Measurements from ENCODE around the gene ASPSCR1.

The ASPSCR1 gene

DNA sequence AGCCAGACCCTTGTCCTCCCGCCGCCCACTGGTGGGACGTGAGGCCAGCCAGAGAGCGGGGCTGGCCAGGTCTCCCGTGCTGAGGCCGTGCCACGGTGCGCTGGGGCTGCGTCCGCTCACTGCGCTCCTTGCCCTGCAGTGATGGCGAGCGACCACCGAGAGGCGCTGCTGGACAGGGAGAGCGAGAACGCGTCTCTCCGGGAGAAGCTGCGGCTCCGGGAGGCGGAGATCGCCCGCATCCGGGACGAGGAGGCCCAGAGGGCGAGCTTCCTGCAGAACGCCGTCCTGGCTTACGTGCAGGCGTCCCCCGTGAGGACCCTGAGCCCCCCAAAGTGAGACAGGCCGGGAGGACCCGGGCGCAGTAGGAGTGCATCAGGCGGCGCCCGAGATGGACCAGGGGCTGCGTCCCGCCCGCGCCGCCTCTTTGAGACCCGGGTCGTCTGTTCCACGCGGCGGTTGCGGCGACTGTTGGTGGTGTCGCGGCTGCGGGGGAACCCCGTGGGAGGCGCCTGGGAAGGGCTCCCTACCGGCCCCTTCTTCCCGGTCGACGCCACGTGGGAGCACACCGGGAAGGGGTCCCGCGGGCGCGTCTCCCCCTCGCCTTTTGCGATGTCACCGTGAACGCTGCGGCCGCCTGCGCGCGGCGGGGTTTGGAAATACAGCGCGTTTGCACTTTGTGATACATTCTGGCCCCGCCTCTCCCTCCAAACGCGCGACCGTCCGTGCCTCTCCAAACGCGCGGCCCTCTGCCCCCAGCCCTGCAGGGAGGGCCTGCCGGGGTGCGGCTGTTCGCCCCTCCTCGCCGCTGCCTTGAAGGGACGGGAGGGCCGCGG, 53.3 kb downstream of the ASPSCR1 start (continued):
- TF ChIP-seq, protein P1, sequence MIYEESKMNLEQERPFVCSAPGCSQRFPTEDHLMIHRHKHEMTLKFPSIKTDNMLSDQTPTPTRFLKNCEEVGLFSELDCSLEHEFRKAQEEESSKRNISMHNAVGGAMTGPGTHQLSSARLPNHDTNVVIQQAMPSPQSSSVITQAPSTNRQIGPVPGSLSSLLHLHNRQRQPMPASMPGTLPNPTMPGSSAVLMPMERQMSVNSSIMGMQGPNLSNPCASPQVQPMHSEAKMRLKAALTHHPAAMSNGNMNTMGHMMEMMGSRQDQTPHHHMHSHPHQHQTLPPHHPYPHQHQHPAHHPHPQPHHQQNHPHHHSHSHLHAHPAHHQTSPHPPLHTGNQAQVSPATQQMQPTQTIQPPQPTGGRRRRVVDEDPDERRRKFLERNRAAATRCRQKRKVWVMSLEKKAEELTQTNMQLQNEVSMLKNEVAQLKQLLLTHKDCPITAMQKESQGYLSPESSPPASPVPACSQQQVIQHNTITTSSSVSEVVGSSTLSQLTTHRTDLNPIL (CRISPR knock-in tag; IDR thresholded peaks at IDR 0.05; ENCODE audit: low read depth) = no peak
- no peak for TF ChIP-seq ZNF565 (CRISPR knock-in tag; conservative IDR thresholded peaks at IDR 0.05; ENCODE audit: low read depth)
- no peak for TF ChIP-seq ZNF8 (CRISPR knock-in tag; IDR thresholded peaks at IDR 0.05)
- TF ChIP-seq GLIS3 (CRISPR knock-in tag; IDR thresholded peaks at IDR 0.05) = no peak
- TF ChIP-seq, protein P2, sequence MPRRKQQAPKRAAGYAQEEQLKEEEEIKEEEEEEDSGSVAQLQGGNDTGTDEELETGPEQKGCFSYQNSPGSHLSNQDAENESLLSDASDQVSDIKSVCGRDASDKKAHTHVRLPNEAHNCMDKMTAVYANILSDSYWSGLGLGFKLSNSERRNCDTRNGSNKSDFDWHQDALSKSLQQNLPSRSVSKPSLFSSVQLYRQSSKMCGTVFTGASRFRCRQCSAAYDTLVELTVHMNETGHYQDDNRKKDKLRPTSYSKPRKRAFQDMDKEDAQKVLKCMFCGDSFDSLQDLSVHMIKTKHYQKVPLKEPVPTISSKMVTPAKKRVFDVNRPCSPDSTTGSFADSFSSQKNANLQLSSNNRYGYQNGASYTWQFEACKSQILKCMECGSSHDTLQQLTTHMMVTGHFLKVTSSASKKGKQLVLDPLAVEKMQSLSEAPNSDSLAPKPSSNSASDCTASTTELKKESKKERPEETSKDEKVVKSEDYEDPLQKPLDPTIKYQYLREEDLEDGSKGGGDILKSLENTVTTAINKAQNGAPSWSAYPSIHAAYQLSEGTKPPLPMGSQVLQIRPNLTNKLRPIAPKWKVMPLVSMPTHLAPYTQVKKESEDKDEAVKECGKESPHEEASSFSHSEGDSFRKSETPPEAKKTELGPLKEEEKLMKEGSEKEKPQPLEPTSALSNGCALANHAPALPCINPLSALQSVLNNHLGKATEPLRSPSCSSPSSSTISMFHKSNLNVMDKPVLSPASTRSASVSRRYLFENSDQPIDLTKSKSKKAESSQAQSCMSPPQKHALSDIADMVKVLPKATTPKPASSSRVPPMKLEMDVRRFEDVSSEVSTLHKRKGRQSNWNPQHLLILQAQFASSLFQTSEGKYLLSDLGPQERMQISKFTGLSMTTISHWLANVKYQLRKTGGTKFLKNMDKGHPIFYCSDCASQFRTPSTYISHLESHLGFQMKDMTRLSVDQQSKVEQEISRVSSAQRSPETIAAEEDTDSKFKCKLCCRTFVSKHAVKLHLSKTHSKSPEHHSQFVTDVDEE (CRISPR knock-in tag; IDR thresholded peaks at IDR 0.05) = no peak
- TF ChIP-seq TCF4 (CRISPR knock-in tag; IDR thresholded peaks at IDR 0.05; ENCODE audit: borderline replicate concordance) = no peak
- no peak for TF ChIP-seq TOX (CRISPR knock-in tag; IDR thresholded peaks at IDR 0.05; ENCODE audit: borderline replicate concordance)
- no peak for TF ChIP-seq ZFP3 (CRISPR knock-in tag; IDR thresholded peaks at IDR 0.05)
- no peak for TF ChIP-seq OSR1 (CRISPR knock-in tag; IDR thresholded peaks at IDR 0.05)
- no peak for TF ChIP-seq RARB (CRISPR knock-in tag; IDR thresholded peaks at IDR 0.05)

DNA sequence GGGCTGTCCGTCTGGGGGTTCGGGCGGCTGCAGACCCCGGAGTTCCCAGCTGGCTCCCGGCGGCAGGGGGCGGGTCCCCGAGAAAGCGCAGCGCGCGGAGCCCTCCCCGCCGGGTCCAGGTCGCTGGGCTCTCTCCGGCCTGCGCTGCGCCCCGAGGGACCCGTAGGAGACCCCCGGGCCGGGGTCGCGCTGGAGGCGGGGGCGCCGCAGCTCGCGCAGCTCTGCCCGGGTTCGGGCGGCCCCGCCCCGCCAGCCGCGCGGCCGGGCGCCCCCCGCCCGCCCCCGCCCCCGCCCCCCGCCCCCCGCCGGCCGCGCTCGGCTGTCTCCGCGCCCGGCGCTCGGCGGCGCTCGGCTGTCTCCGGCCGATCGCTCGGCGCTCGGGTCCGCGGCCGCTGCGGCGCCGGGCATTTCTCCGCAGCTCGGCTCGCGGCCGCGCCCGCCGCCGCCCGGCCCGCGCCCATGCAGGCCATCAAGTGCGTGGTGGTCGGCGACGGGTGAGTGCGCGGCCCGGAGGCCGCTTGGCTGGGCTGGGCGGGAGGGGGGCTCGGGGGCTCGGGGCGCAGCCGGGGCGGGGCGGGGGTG, 54.0 kb downstream of the ASPSCR1 start, which contains the start of gene RAC3:
Gene RAC3, plus strand, starts transcription at position 376 of the 582 bp plus-strand sequence. Its CDS starts 84 bp downstream, at position 460.
- TF ChIP-seq ZC3H10 (CRISPR knock-in tag; IDR thresholded peaks at IDR 0.05) (no peak), OSR1 (CRISPR knock-in tag; IDR thresholded peaks at IDR 0.05) (no peak), GLIS3 (CRISPR knock-in tag; IDR thresholded peaks at IDR 0.05) (no peak), ZFP3 (CRISPR knock-in tag; IDR thresholded peaks at IDR 0.05) (no peak)
- TF ChIP-seq, protein P3, sequence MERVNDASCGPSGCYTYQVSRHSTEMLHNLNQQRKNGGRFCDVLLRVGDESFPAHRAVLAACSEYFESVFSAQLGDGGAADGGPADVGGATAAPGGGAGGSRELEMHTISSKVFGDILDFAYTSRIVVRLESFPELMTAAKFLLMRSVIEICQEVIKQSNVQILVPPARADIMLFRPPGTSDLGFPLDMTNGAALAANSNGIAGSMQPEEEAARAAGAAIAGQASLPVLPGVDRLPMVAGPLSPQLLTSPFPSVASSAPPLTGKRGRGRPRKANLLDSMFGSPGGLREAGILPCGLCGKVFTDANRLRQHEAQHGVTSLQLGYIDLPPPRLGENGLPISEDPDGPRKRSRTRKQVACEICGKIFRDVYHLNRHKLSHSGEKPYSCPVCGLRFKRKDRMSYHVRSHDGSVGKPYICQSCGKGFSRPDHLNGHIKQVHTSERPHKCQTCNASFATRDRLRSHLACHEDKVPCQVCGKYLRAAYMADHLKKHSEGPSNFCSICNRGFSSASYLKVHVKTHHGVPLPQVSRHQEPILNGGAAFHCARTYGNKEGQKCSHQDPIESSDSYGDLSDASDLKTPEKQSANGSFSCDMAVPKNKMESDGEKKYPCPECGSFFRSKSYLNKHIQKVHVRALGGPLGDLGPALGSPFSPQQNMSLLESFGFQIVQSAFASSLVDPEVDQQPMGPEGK (CRISPR knock-in tag; IDR thresholded peaks at IDR 0.05; ENCODE audit: borderline replicate concordance) = no peak
- ATAC-seq = peak; percentile 17

DNA sequence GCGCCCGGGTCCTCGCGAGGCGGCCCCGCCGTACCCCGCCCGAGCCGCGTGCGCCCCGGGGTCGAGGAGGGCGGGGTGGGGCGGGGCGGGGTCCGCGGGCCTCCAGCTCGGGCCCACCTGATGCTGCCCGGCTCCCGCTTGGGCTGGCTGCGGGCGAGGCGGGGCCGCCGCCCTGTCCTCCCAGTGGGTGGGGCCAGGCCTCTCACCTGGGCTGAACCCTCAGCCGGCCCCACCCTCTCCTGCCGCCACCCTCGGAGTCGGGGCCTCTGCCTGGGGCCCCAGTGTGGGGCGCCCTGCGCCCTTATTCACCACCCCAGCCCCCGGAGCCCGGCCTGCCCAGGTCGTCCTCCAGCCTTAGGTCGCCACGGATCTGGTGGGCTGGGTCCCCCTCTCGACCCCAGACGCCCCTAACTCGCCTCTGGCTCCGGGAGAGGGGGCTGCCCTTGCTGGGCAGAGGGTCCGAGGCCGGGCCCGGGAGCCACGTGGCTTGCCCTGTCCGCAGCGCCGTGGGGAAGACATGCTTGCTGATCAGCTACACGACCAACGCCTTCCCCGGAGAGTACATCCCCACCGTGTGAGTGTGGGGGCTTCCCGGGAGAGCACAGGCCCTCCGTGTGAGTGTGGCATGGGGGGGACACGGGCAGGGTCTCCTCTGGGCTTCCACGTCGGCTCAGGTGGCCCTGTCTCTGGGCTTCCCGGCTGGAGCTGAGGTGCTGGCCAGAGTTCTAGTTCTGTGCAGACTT, 54.6 kb downstream of the ASPSCR1 start:
- no peak for ATAC-seq
- no peak for TF ChIP-seq BACH2 (CRISPR knock-in tag; IDR thresholded peaks at IDR 0.05; ENCODE audit: borderline replicate concordance)
- no peak for TF ChIP-seq ZNF565 (CRISPR knock-in tag; conservative IDR thresholded peaks at IDR 0.05; ENCODE audit: low read depth)
- no peak for TF ChIP-seq PPARA (CRISPR knock-in tag; IDR thresholded peaks at IDR 0.05; ENCODE audit: borderline replicate concordance)
- no peak for TF ChIP-seq CSDC2 (CRISPR knock-in tag; IDR thresholded peaks at IDR 0.05)
- no peak for TF ChIP-seq TOX (CRISPR knock-in tag; IDR thresholded peaks at IDR 0.05; ENCODE audit: borderline replicate concordance)
- TF ChIP-seq, protein P1 (CRISPR knock-in tag; IDR thresholded peaks at IDR 0.05; ENCODE audit: low read depth) = no peak
- no peak for TF ChIP-seq OSR1 (CRISPR knock-in tag; IDR thresholded peaks at IDR 0.05)
- no peak for TF ChIP-seq ARNTL (CRISPR knock-in tag; IDR thresholded peaks at IDR 0.05; ENCODE audit: borderline replicate concordance, low read depth)
- TF ChIP-seq TCF4 (CRISPR knock-in tag; IDR thresholded peaks at IDR 0.05; ENCODE audit: borderline replicate concordance) = no peak
- TF ChIP-seq ESRRG (CRISPR knock-in tag; IDR thresholded peaks at IDR 0.05) = no peak
- no peak for TF ChIP-seq ZNF8 (CRISPR knock-in tag; IDR thresholded peaks at IDR 0.05)
- TF ChIP-seq, protein P2 (CRISPR knock-in tag; IDR thresholded peaks at IDR 0.05) = no peak
- TF ChIP-seq ZC3H10 (CRISPR knock-in tag; IDR thresholded peaks at IDR 0.05) = no peak
- no peak for TF ChIP-seq ZFP3 (CRISPR knock-in tag; IDR thresholded peaks at IDR 0.05)
